Muscle layer of colon (tissue), 2 donors: ENCODE data around the gene CTXND1.

Experiments used
- H3K27ac ChIP-seq: one replicate; pipeline ENCODE4 v1.7.0; 2013; ENCODE audit warnings: low read depth, mild to moderate bottlenecking, low read length, moderate library complexity
- H3K27me3 ChIP-seq, 2 donors: one replicate each; pipeline ENCODE4 v1.7.0; 2013; ENCODE audit warnings: low read length in 2 of 2, mild to moderate bottlenecking in 2 of 2; ENCODE audit not compliant: insufficient read depth in 2 of 2, control insufficient read depth in 1 of 2
- H3K36me3 ChIP-seq: one replicate; pipeline ENCODE4 v1.7.0; 2013; ENCODE audit warnings: mild to moderate bottlenecking, low read length; ENCODE audit not compliant: insufficient read depth
- H3K4me1 ChIP-seq: one replicate; pipeline ENCODE4 v1.7.0; 2013; ENCODE audit warnings: mild to moderate bottlenecking, low read length; ENCODE audit not compliant: insufficient read depth
- H3K4me3 ChIP-seq, 2 donors: one replicate each; pipeline ENCODE4 v1.7.0; 2013; ENCODE audit warnings: low read length in 2 of 2, low read depth in 1 of 2, mild to moderate bottlenecking in 1 of 2, moderate library complexity in 1 of 2
- H3K9ac ChIP-seq: one replicate; pipeline ENCODE4 v1.7.0; 2013; ENCODE audit warnings: low read length
- H3K9me3 ChIP-seq: one replicate; pipeline ENCODE4 v1.7.0; 2013; ENCODE audit warnings: mild to moderate bottlenecking, low read length
- donor health status: abdominal sarcoma.
- donor health status: Adenocarcinoma of cecum.

The CTXND1 gene

DNA sequence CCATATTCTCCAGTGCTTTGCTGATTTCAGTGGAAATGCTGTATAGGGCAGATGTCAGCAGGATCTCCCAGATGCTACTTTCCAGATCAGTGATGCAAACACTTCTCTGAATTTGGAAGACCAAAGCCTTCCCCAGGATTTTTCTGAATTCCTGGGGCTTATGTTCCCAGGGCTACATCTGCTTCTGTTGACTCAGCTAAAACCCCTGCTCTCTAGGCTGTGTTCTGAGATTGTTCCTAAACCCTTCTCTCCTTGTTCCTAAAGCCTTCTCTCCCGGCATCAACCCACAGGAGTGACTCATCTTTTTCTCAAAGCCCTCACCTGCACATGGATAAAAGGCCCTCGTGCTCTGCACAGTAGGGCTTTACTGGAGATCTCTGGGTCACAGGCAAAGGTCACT is 63.8 kb downstream of the CTXND1 start:
- no peaks in the 10 kb centered on the region for H3K27me3 ChIP-seq
- H3K9me3 ChIP-seq = no peaks in the 10 kb centered on the region
- no peak overlapping the region for H3K4me3 ChIP-seq
- H3K4me1 ChIP-seq = no peaks in the 10 kb centered on the region
- peaks cover 22% of the 10 kb centered on the region for H3K36me3 ChIP-seq
- H3K9ac ChIP-seq = no peak overlapping the region
- H3K27ac ChIP-seq = no peak overlapping the region

DNA sequence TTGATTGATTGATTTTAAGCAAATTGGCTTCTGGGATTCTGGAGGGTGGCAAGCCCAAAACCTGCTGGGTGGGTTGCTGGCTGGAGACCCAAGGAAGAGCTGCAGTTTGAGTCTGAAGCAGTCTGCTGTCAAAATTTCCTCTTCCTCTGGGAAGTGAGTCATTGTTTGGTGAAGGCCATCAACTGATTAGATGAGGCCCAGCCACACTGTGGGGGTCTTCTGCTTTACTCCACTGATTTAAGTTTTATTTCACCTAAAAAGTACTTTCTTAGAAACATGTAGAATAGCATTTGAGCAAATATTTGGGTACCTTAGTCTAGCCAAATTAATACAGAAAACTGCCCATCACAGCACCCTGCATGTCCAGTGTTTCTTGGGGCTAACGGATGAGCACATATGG is 65.4 kb downstream of the CTXND1 start:
- Histone ChIP-seq H3K36me3 (peaks cover 22% of the 10 kb centered on the region), H3K27ac (no peak overlapping the region), H3K4me1 (no peaks in the 10 kb centered on the region), H3K4me3 (no peak overlapping the region), H3K9me3 (no peaks in the 10 kb centered on the region), H3K9ac (no peak overlapping the region), H3K27me3 (no peaks in the 10 kb centered on the region)

GRCh38 chr15:80186066-80186465 is 65.9 kb downstream of the CTXND1 start:
- no peak overlapping the region for H3K27ac ChIP-seq
- H3K9me3 ChIP-seq = no peaks in the 10 kb centered on the region
- no peak overlapping the region for H3K4me3 ChIP-seq
- H3K27me3 ChIP-seq = no peaks in the 10 kb centered on the region
- H3K36me3 ChIP-seq = peaks cover 22% of the 10 kb centered on the region
- H3K4me1 ChIP-seq = no peaks in the 10 kb centered on the region
- no peak overlapping the region for H3K9ac ChIP-seq

GRCh38 chr15:80185152-80185551 is 66.9 kb downstream of the CTXND1 start:
- H3K9ac ChIP-seq = no peak overlapping the region
- H3K36me3 ChIP-seq = peaks cover 22% of the 10 kb centered on the region
- H3K4me1 ChIP-seq = no peaks in the 10 kb centered on the region
- H3K27ac ChIP-seq = no peak overlapping the region
- no peak overlapping the region for H3K4me3 ChIP-seq
- H3K27me3 ChIP-seq = no peaks in the 10 kb centered on the region
- no peaks in the 10 kb centered on the region for H3K9me3 ChIP-seq

- Histone ChIP-seq H3K9me3 (no peaks in the 10 kb centered on the region), H3K27ac (no peak overlapping the region), H3K9ac (no peak overlapping the region), H3K36me3 (peaks cover 22% of the 10 kb centered on the region), H3K4me3 (no peak overlapping the region), H3K4me1 (no peaks in the 10 kb centered on the region), H3K27me3 (no peaks in the 10 kb centered on the region)
Measured at GRCh38 chr15:80184554-80184953, 67.5 kb downstream of the CTXND1 start.

GRCh38 chr15:80183886-80184285 is 68.1 kb downstream of the CTXND1 start:
- Histone ChIP-seq H3K27ac (no peak overlapping the region), H3K36me3 (peaks cover 26% of the 10 kb centered on the region), H3K4me1 (no peaks in the 10 kb centered on the region), H3K9ac (no peak overlapping the region), H3K27me3 (no peaks in the 10 kb centered on the region), H3K9me3 (no peaks in the 10 kb centered on the region), H3K4me3 (no peak overlapping the region)

DNA sequence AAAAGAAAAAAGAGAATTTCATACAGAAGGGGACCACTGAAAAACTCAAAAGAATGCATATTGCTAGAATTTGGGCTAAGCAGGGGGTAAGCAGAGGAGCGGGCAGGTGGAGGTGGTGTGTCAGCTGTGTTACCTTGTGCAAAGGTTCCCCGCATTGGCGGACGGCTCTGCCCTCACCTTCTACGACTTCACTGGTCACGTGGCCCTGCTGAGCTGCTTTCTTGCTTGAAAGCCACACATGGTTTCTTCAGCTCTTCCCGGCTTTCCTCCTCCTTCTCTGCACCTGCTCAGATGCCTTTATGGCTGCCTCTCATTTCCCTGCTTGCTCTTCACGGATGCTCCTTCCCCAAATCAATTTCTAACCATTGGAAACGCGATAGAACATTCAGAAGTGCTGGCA is 68.7 kb downstream of the CTXND1 start:
- H3K27ac ChIP-seq = no peak overlapping the region
- H3K9me3 ChIP-seq = no peaks in the 10 kb centered on the region
- no peak overlapping the region for H3K4me3 ChIP-seq
- H3K36me3 ChIP-seq = peaks cover 27% of the 10 kb centered on the region
- no peaks in the 10 kb centered on the region for H3K4me1 ChIP-seq
- no peak overlapping the region for H3K9ac ChIP-seq
- H3K27me3 ChIP-seq = no peaks in the 10 kb centered on the region

DNA sequence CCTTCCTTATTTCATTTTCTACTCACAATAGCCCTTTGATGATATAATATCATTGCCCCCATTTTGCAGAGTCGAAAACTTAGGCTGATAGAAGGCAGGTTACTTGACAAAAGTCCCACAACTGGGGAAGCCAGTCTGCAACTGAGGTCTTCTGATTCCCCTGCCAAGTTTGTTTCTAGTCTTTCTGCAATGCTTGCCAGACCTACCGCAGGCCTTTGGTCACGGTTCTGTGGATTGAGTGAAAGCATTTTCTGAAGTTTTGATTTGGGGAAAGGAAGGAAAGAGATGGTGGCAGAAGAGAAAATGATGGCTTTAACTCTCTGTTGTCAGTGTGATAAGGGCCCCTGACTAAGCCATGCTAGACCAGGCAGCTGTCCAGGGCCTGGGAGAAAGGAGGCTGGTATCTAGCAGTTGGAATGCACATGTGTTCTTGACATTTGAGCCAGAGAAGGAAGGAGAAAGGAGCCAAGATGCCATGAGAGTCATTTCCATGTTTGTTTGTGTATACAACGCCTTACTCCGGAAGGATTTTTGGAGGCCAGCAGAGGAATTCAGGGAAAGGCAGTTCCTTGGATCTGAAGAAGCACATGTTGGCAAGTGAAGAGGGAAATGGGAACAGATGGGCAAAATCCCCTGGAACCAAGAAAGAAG is 69.3 kb downstream of the CTXND1 start:
- H3K9me3 ChIP-seq = no peaks in the 10 kb centered on the region
- H3K9ac ChIP-seq = no peak overlapping the region
- H3K27me3 ChIP-seq = no peaks in the 10 kb centered on the region
- no peak overlapping the region for H3K4me3 ChIP-seq
- no peak overlapping the region for H3K27ac ChIP-seq
- no peaks in the 10 kb centered on the region for H3K4me1 ChIP-seq
- peaks cover 28% of the 10 kb centered on the region for H3K36me3 ChIP-seq

DNA sequence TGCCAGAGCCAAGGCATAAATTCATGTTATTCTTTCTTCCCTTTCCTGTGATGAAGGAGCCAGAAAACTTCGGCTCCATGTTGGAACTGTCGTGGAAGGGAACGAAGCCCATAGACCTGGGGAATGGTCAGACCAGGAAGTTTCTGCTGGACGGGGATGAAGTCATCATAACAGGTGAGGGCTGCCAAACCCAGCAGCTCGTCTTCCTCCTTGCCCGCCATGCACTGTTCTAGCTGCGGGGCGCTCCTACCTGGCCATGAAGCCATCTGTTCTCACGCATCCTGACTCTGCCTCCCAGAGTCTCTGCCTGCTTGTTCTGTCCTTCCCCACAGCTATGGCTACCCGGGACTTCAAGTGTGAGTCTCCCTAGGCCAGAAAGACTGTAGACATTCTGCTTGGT is 71.0 kb downstream of the CTXND1 start:
- H3K9me3 ChIP-seq = no peaks in the 10 kb centered on the region
- H3K4me1 ChIP-seq = no peaks in the 10 kb centered on the region
- peaks cover 18% of the 10 kb centered on the region for H3K36me3 ChIP-seq
- H3K27ac ChIP-seq = no peak overlapping the region
- no peak overlapping the region for H3K9ac ChIP-seq
- no peaks in the 10 kb centered on the region for H3K27me3 ChIP-seq
- H3K4me3 ChIP-seq = no peak overlapping the region

DNA sequence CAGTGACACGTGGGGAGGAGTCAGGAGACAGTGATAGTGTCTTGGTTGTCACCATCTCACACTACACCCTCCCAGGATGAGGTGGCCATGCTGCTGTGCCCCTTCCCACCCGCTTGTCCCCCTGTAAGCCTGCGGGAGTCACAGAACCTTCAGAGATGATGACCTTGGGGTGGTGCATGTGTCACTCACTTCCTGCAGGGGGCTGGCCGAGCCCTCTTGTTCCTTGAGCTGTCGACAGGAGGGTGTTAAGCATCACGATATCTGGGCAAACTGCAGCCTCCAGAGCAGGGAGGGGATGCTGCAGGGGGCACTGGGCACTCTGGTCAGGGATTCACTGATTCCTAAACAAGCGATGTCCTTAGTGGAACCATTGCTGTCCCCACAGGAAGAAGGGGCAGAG is 71.5 kb downstream of the CTXND1 start:
- Histone ChIP-seq H3K9ac (no peak overlapping the region), H3K27me3 (no peaks in the 10 kb centered on the region), H3K4me3 (no peak overlapping the region), H3K36me3 (peaks cover 13% of the 10 kb centered on the region), H3K4me1 (no peaks in the 10 kb centered on the region), H3K27ac (no peak overlapping the region), H3K9me3 (no peaks in the 10 kb centered on the region)

- Histone ChIP-seq H3K4me1 (no peaks in the 10 kb centered on the region), H3K4me3 (no peak overlapping the region), H3K36me3 (peaks cover 13% of the 10 kb centered on the region), H3K9ac (no peak overlapping the region), H3K9me3 (no peaks in the 10 kb centered on the region), H3K27ac (no peak overlapping the region), H3K27me3 (no peaks in the 10 kb centered on the region)
Measured at GRCh38 chr15:80179935-80180334, 72.1 kb downstream of the CTXND1 start.

DNA sequence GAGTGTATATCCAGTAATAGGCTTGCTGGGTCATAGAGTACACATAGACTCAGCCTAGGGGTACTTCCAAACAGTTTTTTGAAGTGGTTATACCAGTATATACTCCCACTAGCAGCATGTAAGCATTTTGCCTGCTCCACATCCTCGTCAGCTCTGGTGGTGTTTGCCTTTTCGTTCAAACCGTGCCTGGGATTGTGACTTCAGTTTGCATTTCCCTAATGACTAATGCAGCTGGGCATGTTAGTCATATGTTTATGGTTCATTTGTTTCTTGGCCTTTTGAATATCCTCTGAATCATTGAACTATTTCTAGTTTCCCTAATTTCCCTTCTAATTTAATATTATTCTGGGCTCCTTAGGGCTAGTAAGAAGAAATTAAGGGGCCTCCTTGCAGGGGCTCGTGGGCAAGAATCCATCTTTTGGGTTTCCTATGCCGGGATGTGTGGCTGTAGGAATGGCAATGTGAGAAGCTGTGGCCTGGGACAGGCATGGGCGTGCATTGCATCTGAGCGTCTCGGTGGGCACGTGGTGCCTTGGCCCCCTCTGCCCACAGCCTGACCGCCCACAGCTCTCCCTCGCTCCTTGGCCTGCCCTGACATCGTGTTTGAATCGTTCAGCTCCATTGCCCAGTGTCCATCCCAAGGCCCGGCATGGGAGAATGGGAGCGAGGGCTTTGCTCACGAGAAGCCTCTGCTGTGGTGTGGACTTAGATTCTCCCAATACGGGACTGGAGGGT is 72.8 kb downstream of the CTXND1 start:
- Histone ChIP-seq H3K4me3 (no peak overlapping the region), H3K9me3 (no peaks in the 10 kb centered on the region), H3K27ac (no peak overlapping the region), H3K4me1 (no peaks in the 10 kb centered on the region), H3K27me3 (no peaks in the 10 kb centered on the region), H3K36me3 (peaks cover 16% of the 10 kb centered on the region), H3K9ac (no peak overlapping the region)
